T-helper 2 cell treated with Interferon-gamma antibody and Interleukin-4, amounts not matched to agents 100 ng/mL and 5 ng/mL, for 36 hours (primary cell): ENCODE results near the gene NCAPH2. TPM values are rescaled to one million over a fixed set of nuclear protein-coding genes. Genes with fewer than 3 reads are reported as not detected.

ENCODE experiments used
- intact Hi-C: fragments of 100-400 bp; cut with micrococcal nuclease; formaldehyde crosslinking; loops from one replicate; pipeline ENCODE4 v1.15.1; 2023
- total RNA-seq: library from RNA; stranded (reverse); gene quantifications from 2 replicates; pipeline ENCODE4 v1.2.3, GENCODE V29; 2022

The NCAPH2 gene
- total RNA-seq, 1 donor from 2014 or later = 114 TPM

- intact Hi-C loops = loop anchor here (2.0 kb wide), 2 partner anchors 15 to 17 kb away; partner anchors contain the start of genes SYCE3 and TYMP
Observed at GRCh38 chr22:50545522-50546325, 37.7 kb downstream of the NCAPH2 start, which contains the start of gene KLHDC7B. Gene KLHDC7B, plus strand, starts transcription at chr22:50545899. Its CDS starts 345 bp downstream, at chr22:50546244.

- intact Hi-C loops = no loop called here
Observed at GRCh38 chr22:50546326-50547262, 38.6 kb downstream of the NCAPH2 start.

- intact Hi-C loops = no loop called here
Observed at GRCh38 chr22:50547263-50547985, 39.4 kb downstream of the NCAPH2 start.

GRCh38 chr22:50548040-50548920 lies 40.3 kb downstream of the NCAPH2 start:
- intact Hi-C loops = no loop called here

GRCh38 chr22:50548921-50549790 lies 41.1 kb downstream of the NCAPH2 start:
- intact Hi-C loops = no loop called here

- intact Hi-C loops = no loop called here
Observed at GRCh38 chr22:50550395-50550794, 42.4 kb downstream of the NCAPH2 start.

GRCh38 chr22:50551160-50551752 lies 43.2 kb downstream of the NCAPH2 start:
- intact Hi-C loops = no loop called here

- intact Hi-C loops = no loop called here
Observed at GRCh38 chr22:50553310-50553709, 45.3 kb downstream of the NCAPH2 start.

- intact Hi-C loops = no loop called here
Observed at GRCh38 chr22:50556703-50557102, 48.7 kb downstream of the NCAPH2 start.

GRCh38 chr22:50560034-50560433 lies 52.0 kb downstream of the NCAPH2 start:
- intact Hi-C loops = loop anchor here (5.0 kb wide), 1 partner anchor 62 kb away; no protein-coding TSS in a partner anchor

GRCh38 chr22:50561401-50562358 lies 53.7 kb downstream of the NCAPH2 start:
- intact Hi-C loops = loop anchor here (1.0 to 5.0 kb wide), 4 partner anchors 17 to 61 kb away; partner anchors contain the start of genes KLHDC7B and NCAPH2

GRCh38 chr22:50562523-50563412 lies 54.7 kb downstream of the NCAPH2 start, which contains the start of gene SYCE3:
Gene SYCE3, minus strand, starts transcription at chr22:50562919. Its CDS starts 6,514 bp downstream, at chr22:50556405.
- intact Hi-C loops = loop anchor here (1.0 to 5.0 kb wide), 5 partner anchors 18 to 60 kb away; partner anchors contain the start of genes CHKB, KLHDC7B and NCAPH2

- intact Hi-C loops = loop anchor here (1.0 to 5.0 kb wide), 3 partner anchors 19 to 59 kb away; partner anchors contain the start of genes CHKB and KLHDC7B
Observed at GRCh38 chr22:50563413-50564160, 55.6 kb downstream of the NCAPH2 start.

- intact Hi-C loops = loop anchor here (5.0 kb wide), 1 partner anchor 58 kb away; no protein-coding TSS in a partner anchor
Observed at GRCh38 chr22:50564289-50564688, 56.3 kb downstream of the NCAPH2 start.

- intact Hi-C loops = no loop called here
Observed at GRCh38 chr22:50567721-50568252, 59.8 kb downstream of the NCAPH2 start.
